Measurements from ENCODE around the gene MAPKAP1.

The MAPKAP1 gene

DNA sequence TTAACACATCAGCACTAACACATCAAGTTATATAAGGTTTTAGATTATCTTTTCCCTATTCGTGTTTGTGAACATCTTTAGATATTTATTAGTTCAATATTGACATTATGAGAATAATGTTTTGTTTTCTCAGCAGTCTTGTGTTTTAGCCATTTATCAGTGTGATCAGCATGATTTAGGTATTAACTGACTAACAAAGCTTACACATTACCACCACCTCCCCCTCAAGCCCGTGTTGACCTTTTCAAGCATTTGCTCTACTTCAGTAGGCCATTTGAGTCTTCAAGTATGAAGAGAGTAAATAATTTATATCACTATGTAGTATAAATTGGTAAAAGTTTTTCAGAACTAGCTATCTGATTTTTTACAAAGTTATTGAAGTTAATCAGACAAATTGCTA, 47.1 kb upstream of the MAPKAP1 start:
- Histone ChIP-seq H3K27me3 (ENCODE audit: insufficient read depth, poor library complexity, severe bottlenecking) (no peaks in the 10 kb centered on the region), H3K27ac (replicated peaks) (no peak overlapping the region), H3K4me3 (replicated peaks; ENCODE audit: insufficient read depth, low read length) (no peak overlapping the region)
- no peak for TF ChIP-seq POLR2AphosphoS5 (IDR thresholded peaks at IDR 0.05; ENCODE audit: low read depth)
- no peak for TF ChIP-seq GABPA (IDR thresholded peaks at IDR 0.05; ENCODE audit: low read depth)
- TF ChIP-seq, protein P1, sequence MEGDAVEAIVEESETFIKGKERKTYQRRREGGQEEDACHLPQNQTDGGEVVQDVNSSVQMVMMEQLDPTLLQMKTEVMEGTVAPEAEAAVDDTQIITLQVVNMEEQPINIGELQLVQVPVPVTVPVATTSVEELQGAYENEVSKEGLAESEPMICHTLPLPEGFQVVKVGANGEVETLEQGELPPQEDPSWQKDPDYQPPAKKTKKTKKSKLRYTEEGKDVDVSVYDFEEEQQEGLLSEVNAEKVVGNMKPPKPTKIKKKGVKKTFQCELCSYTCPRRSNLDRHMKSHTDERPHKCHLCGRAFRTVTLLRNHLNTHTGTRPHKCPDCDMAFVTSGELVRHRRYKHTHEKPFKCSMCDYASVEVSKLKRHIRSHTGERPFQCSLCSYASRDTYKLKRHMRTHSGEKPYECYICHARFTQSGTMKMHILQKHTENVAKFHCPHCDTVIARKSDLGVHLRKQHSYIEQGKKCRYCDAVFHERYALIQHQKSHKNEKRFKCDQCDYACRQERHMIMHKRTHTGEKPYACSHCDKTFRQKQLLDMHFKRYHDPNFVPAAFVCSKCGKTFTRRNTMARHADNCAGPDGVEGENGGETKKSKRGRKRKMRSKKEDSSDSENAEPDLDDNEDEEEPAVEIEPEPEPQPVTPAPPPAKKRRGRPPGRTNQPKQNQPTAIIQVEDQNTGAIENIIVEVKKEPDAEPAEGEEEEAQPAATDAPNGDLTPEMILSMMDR (IDR thresholded peaks at IDR 0.05; ENCODE audit: insufficient read depth, low read length): no peak
- TF ChIP-seq, protein P2, sequence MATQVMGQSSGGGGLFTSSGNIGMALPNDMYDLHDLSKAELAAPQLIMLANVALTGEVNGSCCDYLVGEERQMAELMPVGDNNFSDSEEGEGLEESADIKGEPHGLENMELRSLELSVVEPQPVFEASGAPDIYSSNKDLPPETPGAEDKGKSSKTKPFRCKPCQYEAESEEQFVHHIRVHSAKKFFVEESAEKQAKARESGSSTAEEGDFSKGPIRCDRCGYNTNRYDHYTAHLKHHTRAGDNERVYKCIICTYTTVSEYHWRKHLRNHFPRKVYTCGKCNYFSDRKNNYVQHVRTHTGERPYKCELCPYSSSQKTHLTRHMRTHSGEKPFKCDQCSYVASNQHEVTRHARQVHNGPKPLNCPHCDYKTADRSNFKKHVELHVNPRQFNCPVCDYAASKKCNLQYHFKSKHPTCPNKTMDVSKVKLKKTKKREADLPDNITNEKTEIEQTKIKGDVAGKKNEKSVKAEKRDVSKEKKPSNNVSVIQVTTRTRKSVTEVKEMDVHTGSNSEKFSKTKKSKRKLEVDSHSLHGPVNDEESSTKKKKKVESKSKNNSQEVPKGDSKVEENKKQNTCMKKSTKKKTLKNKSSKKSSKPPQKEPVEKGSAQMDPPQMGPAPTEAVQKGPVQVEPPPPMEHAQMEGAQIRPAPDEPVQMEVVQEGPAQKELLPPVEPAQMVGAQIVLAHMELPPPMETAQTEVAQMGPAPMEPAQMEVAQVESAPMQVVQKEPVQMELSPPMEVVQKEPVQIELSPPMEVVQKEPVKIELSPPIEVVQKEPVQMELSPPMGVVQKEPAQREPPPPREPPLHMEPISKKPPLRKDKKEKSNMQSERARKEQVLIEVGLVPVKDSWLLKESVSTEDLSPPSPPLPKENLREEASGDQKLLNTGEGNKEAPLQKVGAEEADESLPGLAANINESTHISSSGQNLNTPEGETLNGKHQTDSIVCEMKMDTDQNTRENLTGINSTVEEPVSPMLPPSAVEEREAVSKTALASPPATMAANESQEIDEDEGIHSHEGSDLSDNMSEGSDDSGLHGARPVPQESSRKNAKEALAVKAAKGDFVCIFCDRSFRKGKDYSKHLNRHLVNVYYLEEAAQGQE (IDR thresholded peaks at IDR 0.05; ENCODE audit: insufficient replicate concordance, low read depth): no peak
- no peak for TF ChIP-seq SPI1 (IDR thresholded peaks at IDR 0.05; ENCODE audit: borderline replicate concordance, low read depth)
- DNase-seq (ENCODE audit: low read depth in 1 of 2, low spot score in 1 of 2): no peak

DNA sequence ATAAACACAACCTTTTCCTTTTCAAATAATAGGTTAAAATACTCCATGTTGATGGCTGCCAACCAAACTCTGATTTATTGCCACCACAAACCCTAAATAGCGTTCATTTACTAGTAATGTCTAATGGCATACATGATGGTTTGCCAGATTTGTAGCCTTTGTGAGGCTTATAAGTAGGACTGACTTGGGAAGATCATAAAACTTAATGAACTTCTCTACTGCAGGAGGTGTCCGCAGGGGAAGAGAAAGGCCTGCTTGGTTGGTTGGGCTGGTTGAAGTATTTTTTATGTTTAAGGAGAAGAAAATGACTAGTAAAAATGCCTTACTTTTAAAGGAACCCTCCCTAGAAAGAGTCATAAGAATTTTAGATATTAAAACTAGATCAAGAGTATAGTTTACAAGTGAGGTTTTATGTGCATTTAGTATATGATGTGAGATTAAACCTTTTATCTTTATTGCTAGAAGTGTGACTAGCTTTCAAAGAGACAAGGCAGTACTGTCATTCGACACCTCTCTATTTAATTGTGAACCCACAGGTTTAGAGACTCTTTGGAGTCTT, 45.1 kb upstream of the MAPKAP1 start:
- no peak for DNase-seq (ENCODE audit: low read depth in 1 of 2, low spot score in 1 of 2)
- H3K27ac ChIP-seq (replicated peaks): no peak overlapping the region
- H3K4me3 ChIP-seq (replicated peaks; ENCODE audit: insufficient read depth, low read length): no peak overlapping the region

DNA sequence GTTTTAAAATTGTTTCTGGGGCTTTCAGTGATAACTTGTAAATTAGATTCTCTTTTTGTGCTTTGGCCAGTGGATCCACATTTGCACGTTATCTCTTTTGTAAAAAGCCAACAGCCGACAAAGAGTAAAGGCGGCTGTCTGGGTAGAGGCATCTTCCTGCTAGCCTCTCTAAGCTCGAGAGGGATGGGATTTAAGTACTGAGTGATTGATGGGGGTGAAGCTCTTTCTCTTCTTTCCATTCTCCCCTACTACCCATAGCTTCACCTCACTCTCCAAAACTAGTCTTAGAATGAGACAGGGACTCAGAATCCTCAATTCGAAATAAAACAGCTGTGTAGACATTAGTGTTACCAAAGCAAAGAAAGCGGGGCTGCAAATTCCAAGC, 43.6 kb upstream of the MAPKAP1 start:
- no peak overlapping the region for H3K4me3 ChIP-seq (replicated peaks; ENCODE audit: insufficient read depth, low read length)
- TF ChIP-seq, protein P2 (IDR thresholded peaks at IDR 0.05; ENCODE audit: insufficient replicate concordance, low read depth): no peak
- TF ChIP-seq GABPA (IDR thresholded peaks at IDR 0.05; ENCODE audit: low read depth) (no peak), POLR2AphosphoS5 (IDR thresholded peaks at IDR 0.05; ENCODE audit: low read depth) (no peak), SPI1 (IDR thresholded peaks at IDR 0.05; ENCODE audit: borderline replicate concordance, low read depth) (no peak)
- TF ChIP-seq, protein P1 (IDR thresholded peaks at IDR 0.05; ENCODE audit: insufficient read depth, low read length): no peak
- DNase-seq (ENCODE audit: low read depth in 1 of 2, low spot score in 1 of 2): no peak
- no peak overlapping the region for H3K27ac ChIP-seq (replicated peaks)
- H3K27me3 ChIP-seq (ENCODE audit: insufficient read depth, poor library complexity, severe bottlenecking): no peaks in the 10 kb centered on the region

More for the DNA sequence above, 45.1 kb upstream of the MAPKAP1 start:
- no peaks in the 10 kb centered on the region for H3K27me3 ChIP-seq (ENCODE audit: insufficient read depth, poor library complexity, severe bottlenecking)
- TF ChIP-seq SPI1 (IDR thresholded peaks at IDR 0.05; ENCODE audit: borderline replicate concordance, low read depth) (no peak), GABPA (IDR thresholded peaks at IDR 0.05; ENCODE audit: low read depth) (no peak)
- TF ChIP-seq, protein P1 (IDR thresholded peaks at IDR 0.05; ENCODE audit: insufficient read depth, low read length): no peak

All from HL-60 (cell line).